Endothelial cell of umbilical vein (primary cell): ENCODE results near the gene CHSY1.

Experiments
- CTCF ChIP-seq, 2 donors: IDR thresholded peaks; 1 replicate in 1 of 2; 2 replicates in 1 of 2; pipeline ENCODE4 v1.5.1; 2011; ENCODE audit warnings: low read length in 2 of 2, mild to moderate bottlenecking in 2 of 2, moderate library complexity in 2 of 2, control low read depth in 1 of 2, inconsistent platforms in 1 of 2, low read depth in 1 of 2; ENCODE audit not compliant: insufficient read depth in 1 of 2; ENCODE audit errors: extremely low read depth in 1 of 2
- EZH2 ChIP-seq: IDR thresholded peaks from 2 replicates; pipeline ENCODE4 v1.6.1; 2012; ENCODE audit warnings: borderline replicate concordance, low read depth, mild to moderate bottlenecking, moderate library complexity, low read length, inconsistent platforms; ENCODE audit not compliant: severe bottlenecking
- FOS ChIP-seq: IDR thresholded peaks from 2 replicates; pipeline ENCODE4 v1.6.1; 2011; ENCODE audit warnings: mild to moderate bottlenecking, low read length, moderate library complexity, borderline replicate concordance; ENCODE audit not compliant: insufficient read depth
- GATA2 ChIP-seq: IDR thresholded peaks from 2 replicates; pipeline ENCODE4 v1.7.0; 2011; ENCODE audit warnings: low read depth, mild to moderate bottlenecking, moderate library complexity, mixed read lengths, low read length; ENCODE audit not compliant: insufficient read length, insufficient read depth
- JUN ChIP-seq: IDR thresholded peaks from 2 replicates; pipeline ENCODE4 v1.6.1; 2011; ENCODE audit warnings: borderline replicate concordance, low read depth; ENCODE audit not compliant: insufficient read length, insufficient read depth
- MAX ChIP-seq: IDR thresholded peaks from 2 replicates; pipeline ENCODE4 v1.6.1; 2011; ENCODE audit not compliant: insufficient read depth, insufficient read length
- POLR2A ChIP-seq: IDR thresholded peaks from 2 replicates; pipeline ENCODE4 v1.6.1; 2012; ENCODE audit warnings: low read depth, mild to moderate bottlenecking, control low read depth, low read length
- POLR2AphosphoS5 ChIP-seq: IDR thresholded peaks from 2 replicates; pipeline ENCODE4 v1.6.1; 2012; ENCODE audit warnings: low read depth, mild to moderate bottlenecking, control low read depth, low read length, moderate library complexity; ENCODE audit not compliant: insufficient read depth

- TF ChIP-seq EZH2 (no peak), CTCF (IDR thresholded peaks at IDR 0.05; ENCODE audit: extremely low read depth in 1 of 2, insufficient read depth in 1 of 2, low read depth in 1 of 2, low read length in 2 of 2) (no peak), MAX (no peak), POLR2A (no peak), JUN (no peak), GATA2 (no peak), FOS (no peak), POLR2AphosphoS5 (no peak)
These were observed 119.3 kb downstream of the CHSY1 start for GRCh38 chr15:101132390-101133180.
